WTC11 (cell line): ENCODE data around the gene ADAMTS2. TPM values are rescaled to one million over a fixed set of nuclear protein-coding genes. Genes with fewer than 3 reads are reported as not detected.

Experiments
- ATAC-seq: fragments of 200-7000 bp; cut with Tn5 transposase; 2 replicates; pipeline ENCODE4 v1.10.0; 2021; ENCODE audit warnings: mild to moderate bottlenecking, moderate library complexity
- CTCF ChIA-PET: fragments of 300-600 bp; sonication (Branson Sonifier 250); formaldehyde crosslinking; loops from one replicate; lab custom pipeline; 2021; ENCODE audit warnings: antibody characterized with exemption; lab: Charles Lee
- POLR2A ChIA-PET: fragments of 350-600 bp; sonication (Branson Sonifier 250); formaldehyde crosslinking; loops from one replicate; lab custom pipeline; 2021; ENCODE audit warnings: antibody characterized with exemption; lab: Charles Lee
- DNase-seq: peaks from one replicate; pipeline ENCODE4 v3.0.0; 2021; ENCODE audit warnings: low spot score
- H3K27ac Mint-ChIP-seq: 2 replicates; pipeline ENCODE4 v1.8.0; 2021; ENCODE audit warnings: mixed read lengths
- H3K27me3 Mint-ChIP-seq: 2 replicates; pipeline ENCODE4 v1.8.0; 2021; ENCODE audit warnings: low read depth, mild to moderate bottlenecking, moderate library complexity, mixed read lengths
- H3K36me3 Mint-ChIP-seq: 2 replicates; pipeline ENCODE4 v1.8.0; 2021; ENCODE audit warnings: mixed read lengths
- H3K4me1 Mint-ChIP-seq: 2 replicates; pipeline ENCODE4 v1.8.0; 2022; ENCODE audit warnings: mixed read lengths
- H3K4me3 Mint-ChIP-seq: 2 replicates; pipeline ENCODE4 v1.8.0; 2021; ENCODE audit warnings: mild to moderate bottlenecking, moderate library complexity, mixed read lengths
- H3K9me3 Mint-ChIP-seq: 2 replicates; pipeline ENCODE4 v1.8.0; 2021; ENCODE audit warnings: mixed read lengths
- ARID4B ChIP-seq: sonication (generic); formaldehyde crosslinking; IDR thresholded peaks from 2 replicates; pipeline ENCODE4 v1.8.0; 2023; ENCODE audit warnings: missing genetic modification reagents, mild to moderate bottlenecking, borderline replicate concordance
- ATF1 ChIP-seq: sonication (generic); formaldehyde crosslinking; IDR thresholded peaks from 2 replicates; pipeline ENCODE4 v1.8.1; 2023; ENCODE audit warnings: mild to moderate bottlenecking, moderate library complexity, missing genetic modification reagents
- ATF6 ChIP-seq: sonication (generic); formaldehyde crosslinking; IDR thresholded peaks from 2 replicates; pipeline ENCODE4 v1.8.1; 2023; ENCODE audit warnings: mild to moderate bottlenecking, missing genetic modification reagents
- CREM ChIP-seq: sonication (generic); formaldehyde crosslinking; IDR thresholded peaks from 2 replicates; pipeline ENCODE4 v1.8.1; 2022; ENCODE audit warnings: mild to moderate bottlenecking, missing genetic modification reagents, moderate library complexity
- CTCF ChIP-seq: fragments of 200-600 bp; IDR thresholded peaks from 2 replicates; pipeline ENCODE4 v1.8.0; 2022; ENCODE audit warnings: antibody characterized with exemption
- E2F4 ChIP-seq: sonication (generic); formaldehyde crosslinking; IDR thresholded peaks from 2 replicates; pipeline ENCODE4 v1.8.1; 2022; ENCODE audit warnings: low read depth, mild to moderate bottlenecking, moderate library complexity, missing genetic modification reagents, borderline replicate concordance
- JAZF1 ChIP-seq: fragments of 250-450 bp; sonication (Bioruptor Pico); IDR thresholded peaks from 2 replicates; pipeline ENCODE4 v1.9.0; 2021; ENCODE audit warnings: moderate library complexity, mild to moderate bottlenecking, inconsistent platforms
- MLX ChIP-seq: sonication (generic); formaldehyde crosslinking; IDR thresholded peaks from 2 replicates; pipeline ENCODE4 v1.8.1; 2023; ENCODE audit warnings: mild to moderate bottlenecking, missing genetic modification reagents, moderate library complexity
- PRRX2 ChIP-seq: fragments of 250-450 bp; sonication (Bioruptor Pico); IDR thresholded peaks from 2 replicates; pipeline ENCODE4 v1.8.0; 2021; ENCODE audit warnings: mild to moderate bottlenecking
- RORB ChIP-seq: fragments of 250-450 bp; sonication (Bioruptor Pico); IDR thresholded peaks from 2 replicates; pipeline ENCODE4 v1.9.0; 2021; ENCODE audit warnings: mild to moderate bottlenecking
- SMAD4 ChIP-seq: sonication (generic); formaldehyde crosslinking; IDR thresholded peaks from 2 replicates; pipeline ENCODE4 v1.8.0; 2022; ENCODE audit warnings: mild to moderate bottlenecking, missing genetic modification reagents
- SP1 ChIP-seq: sonication (generic); formaldehyde crosslinking; conservative IDR thresholded peaks from 2 replicates; pipeline ENCODE4 v1.8.1; 2022; ENCODE audit warnings: missing genetic modification reagents
- TEAD4 ChIP-seq: sonication (generic); formaldehyde crosslinking; IDR thresholded peaks from 2 replicates; pipeline ENCODE4 v1.8.0; 2022; ENCODE audit warnings: mild to moderate bottlenecking, missing genetic modification reagents
- USF1 ChIP-seq: sonication (generic); formaldehyde crosslinking; IDR thresholded peaks from 2 replicates; pipeline ENCODE4 v1.8.0; 2022; ENCODE audit warnings: mild to moderate bottlenecking, missing genetic modification reagents
- USF2 ChIP-seq: sonication (generic); formaldehyde crosslinking; IDR thresholded peaks from 2 replicates; pipeline ENCODE4 v1.8.1; 2023; ENCODE audit warnings: mild to moderate bottlenecking, missing genetic modification reagents, moderate library complexity
- ZNF263 ChIP-seq: sonication (generic); formaldehyde crosslinking; IDR thresholded peaks from 2 replicates; pipeline ENCODE4 v1.8.1; 2022; ENCODE audit warnings: low read depth, mild to moderate bottlenecking, moderate library complexity, missing genetic modification reagents
- ZNF532 ChIP-seq: fragments of 250-450 bp; sonication (Bioruptor Pico); IDR thresholded peaks from 2 replicates; pipeline ENCODE4 v1.9.0; 2021; ENCODE audit warnings: mild to moderate bottlenecking, borderline replicate concordance
- total RNA-seq: library from RNA; stranded (reverse); gene quantifications from 3 replicates; pipeline ENCODE4 v1.2.3, GENCODE V29; 2021

ADAMTS2 gene
- total RNA-seq, 1 experiment from 2014 or later, result 11.2 TPM

- Mint-ChIP-seq H3K27me3 (peaks cover 15% of the 10 kb centered on the region), H3K4me1 (peaks cover 6% of the 10 kb centered on the region; the same call in 1 of the 2 replicates), H3K36me3 (peaks cover 24% of the 10 kb centered on the region), H3K9me3 (peaks cover 44% of the 10 kb centered on the region), H3K4me3 (no peak overlapping the region), H3K27ac (no peak overlapping the region)
- ATAC-seq, result no peak
- ChIA-PET CTCF (no interaction called here), POLR2A (no interaction called here)
- DNase-seq, result no peak
- TF ChIP-seq PRRX2 (CRISPR knock-in tag), result no peak
- no peak for TF ChIP-seq CREM
- no peak for TF ChIP-seq USF2
- TF ChIP-seq E2F4 (CRISPR knock-in tag), result no peak
- TF ChIP-seq TEAD4 (CRISPR knock-in tag), result no peak
These were observed 42.2 kb upstream of the ADAMTS2 start for GRCh38 chr5:179387151-179388110.

- ATAC-seq (no peak), DNase-seq (no peak)
- Mint-ChIP-seq H3K4me3 (no peak overlapping the region), H3K27me3 (peaks cover 14% of the 10 kb centered on the region), H3K27ac (no peak overlapping the region), H3K36me3 (peaks cover 15% of the 10 kb centered on the region), H3K9me3 (peaks cover 32% of the 10 kb centered on the region), H3K4me1 (peaks cover 6% of the 10 kb centered on the region; the same call in 1 of the 2 replicates)
- POLR2A ChIA-PET, result no interaction called here
- CTCF ChIA-PET, result interaction anchor here (1.0 kb wide), 1 partner anchor 42 kb away, joined by 4 read pairs; no protein-coding TSS in a partner anchor
- no peak for TF ChIP-seq ATF1
- TF ChIP-seq TEAD4 (CRISPR knock-in tag), result no peak
- no peak for TF ChIP-seq ARID4B (CRISPR knock-in tag)
- no peak for TF ChIP-seq ZNF532 (CRISPR knock-in tag)
- TF ChIP-seq MLX (CRISPR knock-in tag), result no peak
- no peak for TF ChIP-seq ATF6 (CRISPR knock-in tag)
- TF ChIP-seq SMAD4 (CRISPR knock-in tag), result no peak
- no peak for TF ChIP-seq ZNF263 (CRISPR knock-in tag)
- TF ChIP-seq JAZF1 (CRISPR knock-in tag), result no peak
- TF ChIP-seq SP1, result no peak
- no peak for TF ChIP-seq CTCF
- no peak for TF ChIP-seq RORB (CRISPR knock-in tag)
- no peak for TF ChIP-seq USF1 (CRISPR knock-in tag)
These were observed 40.7 kb upstream of the ADAMTS2 start for GRCh38 chr5:179385914-179386313.
